LNCaP clone FGC (cell line): ENCODE results near the gene OR5K1.

Experiments
- DNase-seq: peaks from one replicate; pipeline ENCODE4 v3.0.0-alpha.2; 2011; ENCODE audit warnings: low read depth
- H3K4me3 ChIP-seq: 2 replicates; pipeline ENCODE4 v1.5.1; 2011; ENCODE audit warnings: mild to moderate bottlenecking, low read depth, low read length, control low read depth
- CTCF ChIP-seq: IDR thresholded peaks from 2 replicates; pipeline ENCODE4 v1.5.1; 2012; ENCODE audit warnings: mild to moderate bottlenecking; ENCODE audit not compliant: control insufficient read depth, insufficient read depth; ENCODE audit errors: extremely low read depth

OR5K1 gene

GRCh38 chr3:98513091-98513511 lies 50.1 kb downstream of the OR5K1 start:
- no peak overlapping the region for H3K4me3 ChIP-seq
- no peak for TF ChIP-seq CTCF
- DNase-seq = no peak

- H3K4me3 ChIP-seq = no peak overlapping the region
- no peak for TF ChIP-seq CTCF
- DNase-seq = no peak
These were observed 50.7 kb downstream of the OR5K1 start for GRCh38 chr3:98513736-98514135.

GRCh38 chr3:98514948-98515347 lies 51.9 kb downstream of the OR5K1 start:
- no peak overlapping the region for H3K4me3 ChIP-seq
- no peak for DNase-seq
- no peak for TF ChIP-seq CTCF

GRCh38 chr3:98518816-98519215 lies 55.8 kb downstream of the OR5K1 start:
- no peak for TF ChIP-seq CTCF
- no peak for DNase-seq

GRCh38 chr3:98519351-98519750 lies 56.4 kb downstream of the OR5K1 start:
- H3K4me3 ChIP-seq = no peak overlapping the region

More at GRCh38 chr3:98518816-98519215, 55.8 kb downstream of the OR5K1 start:
- no peak overlapping the region for H3K4me3 ChIP-seq

GRCh38 chr3:98521897-98522543 lies 59.0 kb downstream of the OR5K1 start:
- peak overlapping the region; percentile 89 for H3K4me3 ChIP-seq
- DNase-seq = peak; percentile 33
- TF ChIP-seq CTCF = no peak

More at GRCh38 chr3:98519351-98519750, 56.4 kb downstream of the OR5K1 start:
- DNase-seq = no peak
- no peak for TF ChIP-seq CTCF
